ENCODE results near the gene LRP8. TPM values are rescaled to one million over a fixed set of nuclear protein-coding genes. Genes with fewer than 3 reads are reported as not detected.

The LRP8 gene
- total and polyA plus RNA-seq, 2 experiments from 2014 or later, result 27.8 to 71.1 TPM

DNA sequence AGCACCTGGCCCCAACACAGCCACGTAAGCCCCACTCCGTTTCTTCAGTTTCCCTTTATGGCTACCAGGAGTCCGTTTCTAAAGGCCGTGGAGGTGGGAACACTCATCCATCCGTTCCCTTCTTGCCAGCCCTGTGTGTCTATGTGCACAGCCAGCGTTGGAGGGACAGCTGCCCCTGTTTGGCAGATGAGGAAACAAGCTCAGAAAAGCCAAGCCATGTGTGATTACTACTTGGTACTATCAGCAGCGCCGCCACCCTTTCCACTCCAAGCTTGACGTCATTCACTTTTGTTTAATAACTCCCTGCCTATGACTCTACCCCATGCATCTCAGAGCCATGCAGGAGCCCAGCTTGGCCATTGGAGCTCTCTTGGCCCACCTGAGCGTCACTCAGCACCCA lies 3.5 kb downstream of the LRP8 start:
- no peak overlapping the region for H3K27ac ChIP-seq (ENCODE audit: low read depth)
- Mint-ChIP-seq H3K4me1 (peaks cover 58% of the 10 kb centered on the region), H3K4me3 (peak overlapping the region; percentile 94), H3K27me3 (ENCODE audit: insufficient read depth, low read depth, poor library complexity) (peaks cover 25% of the 10 kb centered on the region), H3K36me3 (ENCODE audit: low read depth) (peaks cover 75% of the 10 kb centered on the region), H3K9me3 (no peaks in the 10 kb centered on the region; the same call in 2 of the 3 replicates), H3K27ac (peak overlapping the region; percentile 78)
- H3K4me2 ChIP-seq, result no peak overlapping the region
- no peak for ATAC-seq
- TF ChIP-seq, protein P1, sequence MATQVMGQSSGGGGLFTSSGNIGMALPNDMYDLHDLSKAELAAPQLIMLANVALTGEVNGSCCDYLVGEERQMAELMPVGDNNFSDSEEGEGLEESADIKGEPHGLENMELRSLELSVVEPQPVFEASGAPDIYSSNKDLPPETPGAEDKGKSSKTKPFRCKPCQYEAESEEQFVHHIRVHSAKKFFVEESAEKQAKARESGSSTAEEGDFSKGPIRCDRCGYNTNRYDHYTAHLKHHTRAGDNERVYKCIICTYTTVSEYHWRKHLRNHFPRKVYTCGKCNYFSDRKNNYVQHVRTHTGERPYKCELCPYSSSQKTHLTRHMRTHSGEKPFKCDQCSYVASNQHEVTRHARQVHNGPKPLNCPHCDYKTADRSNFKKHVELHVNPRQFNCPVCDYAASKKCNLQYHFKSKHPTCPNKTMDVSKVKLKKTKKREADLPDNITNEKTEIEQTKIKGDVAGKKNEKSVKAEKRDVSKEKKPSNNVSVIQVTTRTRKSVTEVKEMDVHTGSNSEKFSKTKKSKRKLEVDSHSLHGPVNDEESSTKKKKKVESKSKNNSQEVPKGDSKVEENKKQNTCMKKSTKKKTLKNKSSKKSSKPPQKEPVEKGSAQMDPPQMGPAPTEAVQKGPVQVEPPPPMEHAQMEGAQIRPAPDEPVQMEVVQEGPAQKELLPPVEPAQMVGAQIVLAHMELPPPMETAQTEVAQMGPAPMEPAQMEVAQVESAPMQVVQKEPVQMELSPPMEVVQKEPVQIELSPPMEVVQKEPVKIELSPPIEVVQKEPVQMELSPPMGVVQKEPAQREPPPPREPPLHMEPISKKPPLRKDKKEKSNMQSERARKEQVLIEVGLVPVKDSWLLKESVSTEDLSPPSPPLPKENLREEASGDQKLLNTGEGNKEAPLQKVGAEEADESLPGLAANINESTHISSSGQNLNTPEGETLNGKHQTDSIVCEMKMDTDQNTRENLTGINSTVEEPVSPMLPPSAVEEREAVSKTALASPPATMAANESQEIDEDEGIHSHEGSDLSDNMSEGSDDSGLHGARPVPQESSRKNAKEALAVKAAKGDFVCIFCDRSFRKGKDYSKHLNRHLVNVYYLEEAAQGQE (IDR thresholded peaks at IDR 0.05; ENCODE audit: unreplicated experiment), result no peak
- TF ChIP-seq CREB1 (CRISPR knock-in tag; IDR thresholded peaks at IDR 0.05; ENCODE audit: low read depth) (no peak), EZH2 (IDR thresholded peaks at IDR 0.05; ENCODE audit: low read depth, unreplicated experiment) (no peak), POLR2AphosphoS5 (IDR thresholded peaks at IDR 0.05; ENCODE audit: low read depth) (no peak), JUNB (IDR thresholded peaks at IDR 0.05; ENCODE audit: unreplicated experiment) (no peak), EZH2phosphoT487 (IDR thresholded peaks at IDR 0.05; ENCODE audit: unreplicated experiment) (no peak), ZNF114 (CRISPR knock-in tag; IDR thresholded peaks at IDR 0.05) (no peak), ZNF331 (CRISPR knock-in tag; IDR thresholded peaks at IDR 0.05; ENCODE audit: low read depth) (no peak), ZNF462 (CRISPR knock-in tag; IDR thresholded peaks at IDR 0.05) (no peak)
- TF ChIP-seq, protein P2, sequence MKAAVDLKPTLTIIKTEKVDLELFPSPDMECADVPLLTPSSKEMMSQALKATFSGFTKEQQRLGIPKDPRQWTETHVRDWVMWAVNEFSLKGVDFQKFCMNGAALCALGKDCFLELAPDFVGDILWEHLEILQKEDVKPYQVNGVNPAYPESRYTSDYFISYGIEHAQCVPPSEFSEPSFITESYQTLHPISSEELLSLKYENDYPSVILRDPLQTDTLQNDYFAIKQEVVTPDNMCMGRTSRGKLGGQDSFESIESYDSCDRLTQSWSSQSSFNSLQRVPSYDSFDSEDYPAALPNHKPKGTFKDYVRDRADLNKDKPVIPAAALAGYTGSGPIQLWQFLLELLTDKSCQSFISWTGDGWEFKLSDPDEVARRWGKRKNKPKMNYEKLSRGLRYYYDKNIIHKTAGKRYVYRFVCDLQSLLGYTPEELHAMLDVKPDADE (IDR thresholded peaks at IDR 0.05), result no peak
- 0 out of 2 replicates have a peak, but pooled peaks cover 2% of the 10 kb centered on the region for H3F3A ChIP-seq (replicated peaks; ENCODE audit: low read depth)
- H3K4me3 ChIP-seq, result no peak overlapping the region
- H3K27me3 ChIP-seq (ENCODE audit: insufficient read depth), result no peaks in the 10 kb centered on the region
- peaks cover 11% of the 10 kb centered on the region for H3K4me1 ChIP-seq (ENCODE audit: insufficient read depth)
- H2AFZ ChIP-seq, result no peak overlapping the region
- peaks cover 27% of the 10 kb centered on the region for H4K20me1 ChIP-seq (replicated peaks; ENCODE audit: insufficient read depth)
- H3K36me3 ChIP-seq (ENCODE audit: insufficient read depth), result peaks cover 17% of the 10 kb centered on the region
- no peaks in the 10 kb centered on the region for H3K9me2 ChIP-seq (ENCODE audit: insufficient read depth)
- no peak for DNase-seq (ENCODE audit: low spot score)
- peaks cover 67% of the 10 kb centered on the region for H3K79me2 ChIP-seq (replicated peaks; ENCODE audit: insufficient read depth)
